H54 (cell line): ENCODE measurements around the gene TRIP12.
"Not testable (repeated sequence)": the region's sequence is repeated elsewhere in the genome, so short reads cannot be mapped to it uniquely, and the experiment has no call there.

Source experiments
- DNase-seq: peaks from one replicate; pipeline ENCODE4 v3.0.0; 2011; ENCODE audit warnings: low spot score, mixed read lengths; ENCODE audit not compliant: insufficient read length
- FAIRE-seq: peaks from 3 replicates; lab custom pipeline; 2011; peaks lifted over from hg19 to GRCh38; lab: Jason Lieb, UNC
- POLR2A ChIP-seq: IDR thresholded peaks from 2 replicates; pipeline ENCODE4 v1.6.1; 2011; ENCODE audit warnings: low read depth, mild to moderate bottlenecking, low read length

The TRIP12 gene

GRCh38 chr2:229921892-229922448 is at the start of gene TRIP12:
Gene TRIP12, minus strand, starts transcription at chr2:229922009. Its CDS starts 41,930 bp downstream, at chr2:229880079.
- DNase-seq (peak; percentile 84), FAIRE-seq (no peak)
- TF ChIP-seq POLR2A: peak; percentile 59

- no peak for TF ChIP-seq POLR2A
- FAIRE-seq (no peak), DNase-seq (no peak)
Observed at GRCh38 chr2:229971298-229971790, 49.5 kb upstream of the TRIP12 start.

- no peak for TF ChIP-seq POLR2A
- DNase-seq: no peak
- no peak for FAIRE-seq
Observed at GRCh38 chr2:229970406-229970805, 48.6 kb upstream of the TRIP12 start.

GRCh38 chr2:229969921-229970320 is 48.1 kb upstream of the TRIP12 start:
- TF ChIP-seq POLR2A: no peak
- FAIRE-seq (no peak), DNase-seq (no peak)

- not testable (repeated sequence) for FAIRE-seq, DNase-seq
Observed at GRCh38 chr2:229963596-229963995, 41.8 kb upstream of the TRIP12 start.

GRCh38 chr2:229956491-229956890 is 34.7 kb upstream of the TRIP12 start:
- FAIRE-seq: no peak
- TF ChIP-seq POLR2A: no peak
- no peak for DNase-seq

- TF ChIP-seq POLR2A: no peak
- DNase-seq (no peak), FAIRE-seq (no peak)
Observed at GRCh38 chr2:229955663-229956062, 33.9 kb upstream of the TRIP12 start.

- TF ChIP-seq POLR2A: no peak
- DNase-seq (no peak), FAIRE-seq (no peak)
Observed at GRCh38 chr2:229952256-229952835, 30.5 kb upstream of the TRIP12 start.

- no peak for DNase-seq
- no peak for TF ChIP-seq POLR2A
- no peak for FAIRE-seq
Observed at GRCh38 chr2:229947544-229947943, 25.7 kb upstream of the TRIP12 start.

- no peak for DNase-seq
- no peak for FAIRE-seq
Observed at GRCh38 chr2:229945975-229946374, 24.2 kb upstream of the TRIP12 start.

GRCh38 chr2:229943770-229944449 is 22.1 kb upstream of the TRIP12 start:
- DNase-seq (no peak), FAIRE-seq (no peak)
- no peak for TF ChIP-seq POLR2A

More at GRCh38 chr2:229945975-229946374, 24.2 kb upstream of the TRIP12 start:
- TF ChIP-seq POLR2A: no peak

- TF ChIP-seq POLR2A: no peak
- DNase-seq: no peak
- no peak for FAIRE-seq
Observed at GRCh38 chr2:229943171-229943570, 21.4 kb upstream of the TRIP12 start.

- no peak for FAIRE-seq
Observed at GRCh38 chr2:229942671-229943070, 20.9 kb upstream of the TRIP12 start.

GRCh38 chr2:229937537-229937936 is 15.7 kb upstream of the TRIP12 start:
- no peak for FAIRE-seq
- TF ChIP-seq POLR2A: no peak
- DNase-seq: no peak

More at GRCh38 chr2:229942671-229943070, 20.9 kb upstream of the TRIP12 start:
- no peak for DNase-seq
- no peak for TF ChIP-seq POLR2A
